Gastrocnemius medialis (tissue), 4 donors: Measurements from ENCODE around the gene TNIP2.

Experiments
- POLR2A ChIP-seq, 2 donors: fragments of 450-650 bp; IDR thresholded peaks; one replicate each; pipeline ENCODE4 v1.6.1; 2017; ENCODE audit warnings: antibody characterized with exemption in 2 of 2, mild to moderate bottlenecking in 2 of 2, moderate library complexity in 2 of 2
- TF ChIP-seq, protein P1 (sequence below), 5 experiments: fragments of 450-650 bp in 3 of 5; fragments of 200-600 bp in 2 of 5; sonication (generic) in 2 of 5; IDR thresholded peaks in 4 of 5; conservative IDR thresholded peaks in 1 of 5; 1 replicate in 4 of 5; 2 replicates in 1 of 5; pipeline ENCODE4 v1.5.1; 2016 to 2019; ENCODE audit warnings: antibody characterized with exemption in 5 of 5, mild to moderate bottlenecking in 3 of 5, moderate library complexity in 3 of 5

DNA sequence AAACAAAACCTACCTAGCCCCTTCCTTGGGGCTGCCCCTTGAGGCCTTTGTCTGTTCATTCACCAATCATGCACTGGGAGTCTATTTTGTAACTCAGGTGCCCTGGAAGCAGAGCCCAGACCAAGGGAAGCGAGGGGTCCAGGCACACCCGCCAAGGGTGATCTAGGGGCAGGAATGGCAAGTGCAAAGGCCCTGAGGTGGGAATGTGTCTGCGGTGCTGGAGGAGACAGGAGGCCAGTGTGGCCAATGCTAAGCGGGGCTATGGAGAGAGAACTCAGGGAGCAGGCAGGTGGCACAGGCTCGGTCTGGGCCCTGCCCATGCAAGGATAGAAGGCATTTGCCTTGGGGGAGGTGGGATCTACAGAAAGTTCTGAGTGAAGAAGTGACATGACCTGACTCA, 33.2 kb upstream of the TNIP2 start:
- TF ChIP-seq, protein P1, sequence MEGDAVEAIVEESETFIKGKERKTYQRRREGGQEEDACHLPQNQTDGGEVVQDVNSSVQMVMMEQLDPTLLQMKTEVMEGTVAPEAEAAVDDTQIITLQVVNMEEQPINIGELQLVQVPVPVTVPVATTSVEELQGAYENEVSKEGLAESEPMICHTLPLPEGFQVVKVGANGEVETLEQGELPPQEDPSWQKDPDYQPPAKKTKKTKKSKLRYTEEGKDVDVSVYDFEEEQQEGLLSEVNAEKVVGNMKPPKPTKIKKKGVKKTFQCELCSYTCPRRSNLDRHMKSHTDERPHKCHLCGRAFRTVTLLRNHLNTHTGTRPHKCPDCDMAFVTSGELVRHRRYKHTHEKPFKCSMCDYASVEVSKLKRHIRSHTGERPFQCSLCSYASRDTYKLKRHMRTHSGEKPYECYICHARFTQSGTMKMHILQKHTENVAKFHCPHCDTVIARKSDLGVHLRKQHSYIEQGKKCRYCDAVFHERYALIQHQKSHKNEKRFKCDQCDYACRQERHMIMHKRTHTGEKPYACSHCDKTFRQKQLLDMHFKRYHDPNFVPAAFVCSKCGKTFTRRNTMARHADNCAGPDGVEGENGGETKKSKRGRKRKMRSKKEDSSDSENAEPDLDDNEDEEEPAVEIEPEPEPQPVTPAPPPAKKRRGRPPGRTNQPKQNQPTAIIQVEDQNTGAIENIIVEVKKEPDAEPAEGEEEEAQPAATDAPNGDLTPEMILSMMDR (IDR thresholded peaks at IDR 0.05 in 4 of 5, conservative IDR thresholded peaks at IDR 0.05 in 1 of 5): no peak
- no peak for TF ChIP-seq POLR2A (IDR thresholded peaks at IDR 0.05)
